NCI-H526 (cell line): Measurements from ENCODE around the gene CDIPT.
"Not testable (repeated sequence)": the region's sequence is repeated elsewhere in the genome, so short reads cannot be mapped to it uniquely, and the experiment has no call there.

ENCODE experiments used
- DNase-seq, 2 experiments: peaks; one replicate each; lab custom pipeline; 2025; lab: John Stamatoyannopoulos, UW

Gene CDIPT

GRCh38 chr16:29896841-29897240 lies 33.8 kb upstream of the CDIPT start:
- no peak for DNase-seq

GRCh38 chr16:29894352-29894751 lies 31.3 kb upstream of the CDIPT start:
- no peak for DNase-seq

- no peak for DNase-seq
Observed at GRCh38 chr16:29893553-29893952, 30.5 kb upstream of the CDIPT start.

GRCh38 chr16:29892458-29892813 lies 29.4 kb upstream of the CDIPT start:
- no peak for DNase-seq

DNA sequence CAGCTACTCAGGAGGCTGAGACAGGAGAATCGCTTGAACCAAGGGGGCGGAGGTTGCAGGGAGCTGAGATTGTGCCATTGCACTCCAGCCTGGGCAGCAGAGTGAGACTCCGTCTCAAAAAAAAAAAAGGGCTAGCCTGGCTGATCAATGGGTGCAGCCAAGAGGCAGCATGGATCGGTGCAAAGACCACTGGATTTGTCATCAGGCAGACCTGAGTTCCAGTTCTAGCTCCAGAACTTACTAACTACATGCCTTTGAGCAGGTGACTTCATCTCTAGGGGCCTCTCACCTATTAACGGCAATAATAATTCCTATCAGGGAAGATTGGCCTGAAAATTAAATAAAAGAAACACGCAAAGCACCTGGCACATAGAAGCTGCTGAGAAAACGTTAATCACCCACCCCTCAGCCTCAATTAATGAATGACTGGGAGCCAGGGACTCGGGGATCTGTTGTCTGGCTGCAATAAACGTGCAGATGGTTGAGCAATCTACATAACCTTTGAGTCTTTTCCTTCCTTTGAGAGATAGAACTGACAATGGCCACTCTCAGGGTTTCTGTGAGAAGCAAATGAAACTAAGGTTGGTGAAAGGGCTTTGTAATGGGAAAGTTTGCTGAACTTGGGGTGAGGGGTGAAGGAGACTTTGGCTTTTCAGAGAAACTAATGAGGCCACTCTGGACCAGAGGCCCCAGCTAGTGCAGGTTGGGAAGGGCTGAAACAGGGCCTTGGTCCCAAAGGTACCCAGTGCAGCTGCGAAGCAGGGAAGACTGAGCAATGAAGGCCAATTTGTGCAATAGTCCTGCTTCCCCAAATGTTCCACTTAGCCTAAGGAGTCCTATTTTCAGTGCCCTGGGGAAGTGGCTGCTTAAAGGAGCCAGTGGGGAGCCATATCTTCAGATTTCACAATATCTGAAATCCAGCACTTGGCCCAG lies 28.8 kb upstream of the CDIPT start:
- DNase-seq: no peak

DNA sequence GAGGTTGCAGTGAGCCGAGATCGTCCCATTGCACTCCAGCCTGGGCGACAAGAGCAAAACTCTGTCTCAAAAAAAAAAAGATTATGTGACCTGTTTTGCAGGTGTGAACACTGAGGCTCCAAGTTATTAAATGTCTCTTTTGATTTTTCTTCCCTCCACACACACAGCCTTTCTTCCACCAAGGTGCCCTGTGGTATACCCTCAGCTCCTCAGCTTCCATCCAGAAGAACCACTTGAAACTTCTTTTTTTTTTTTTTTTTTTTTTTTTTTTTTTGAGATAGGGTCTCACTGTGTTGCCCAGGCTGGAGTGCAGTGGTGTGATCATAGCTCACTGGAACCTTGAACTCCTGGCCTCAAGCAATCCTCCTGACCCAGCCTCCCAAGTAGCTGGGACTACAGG lies 26.3 kb upstream of the CDIPT start:
- not testable (repeated sequence) for DNase-seq

- no peak for DNase-seq
Observed at GRCh38 chr16:29883987-29884386, 21.0 kb upstream of the CDIPT start.

DNA sequence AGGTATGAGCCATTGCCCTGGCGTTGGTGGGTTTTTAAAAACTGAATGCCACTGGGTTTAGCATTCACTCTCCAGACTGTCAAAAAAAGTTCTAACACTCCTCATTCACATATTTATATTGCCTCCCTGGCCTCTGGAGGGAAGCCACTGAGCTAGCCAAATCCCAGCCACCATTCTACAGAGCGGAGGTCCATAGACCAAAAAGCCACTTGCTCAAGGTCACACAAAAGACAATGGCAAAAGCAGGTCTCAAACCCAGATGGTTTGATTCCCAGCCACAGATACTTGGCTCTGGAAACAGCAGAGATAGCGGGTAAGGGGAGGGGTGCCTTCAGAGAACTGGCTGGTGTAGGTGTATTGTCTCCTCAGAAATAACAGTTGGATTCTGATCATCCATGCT lies 18.0 kb upstream of the CDIPT start:
- no peak for DNase-seq

DNA sequence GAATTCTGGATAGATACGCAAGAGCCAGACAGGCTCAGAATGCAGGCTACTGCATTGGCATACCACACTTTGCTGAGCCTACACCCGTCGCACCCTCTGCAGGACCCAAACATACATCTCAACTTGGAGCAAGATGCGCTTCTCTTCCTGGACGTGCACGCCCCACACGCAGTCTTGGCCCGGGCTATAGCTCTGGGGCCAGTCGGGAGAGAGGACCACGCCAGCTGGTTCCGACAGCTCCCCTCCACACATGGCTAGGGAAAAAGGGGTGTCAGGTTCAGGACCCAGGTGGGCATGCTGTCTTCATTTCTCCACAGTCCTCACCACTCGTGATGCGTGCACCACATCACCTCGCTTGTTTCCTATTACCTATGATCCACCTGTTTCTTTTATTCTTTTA lies 15.1 kb upstream of the CDIPT start:
- no peak for DNase-seq

- peak; percentile 41 to 52 for DNase-seq
Observed at GRCh38 chr16:29877266-29877961, 14.4 kb upstream of the CDIPT start.

DNA sequence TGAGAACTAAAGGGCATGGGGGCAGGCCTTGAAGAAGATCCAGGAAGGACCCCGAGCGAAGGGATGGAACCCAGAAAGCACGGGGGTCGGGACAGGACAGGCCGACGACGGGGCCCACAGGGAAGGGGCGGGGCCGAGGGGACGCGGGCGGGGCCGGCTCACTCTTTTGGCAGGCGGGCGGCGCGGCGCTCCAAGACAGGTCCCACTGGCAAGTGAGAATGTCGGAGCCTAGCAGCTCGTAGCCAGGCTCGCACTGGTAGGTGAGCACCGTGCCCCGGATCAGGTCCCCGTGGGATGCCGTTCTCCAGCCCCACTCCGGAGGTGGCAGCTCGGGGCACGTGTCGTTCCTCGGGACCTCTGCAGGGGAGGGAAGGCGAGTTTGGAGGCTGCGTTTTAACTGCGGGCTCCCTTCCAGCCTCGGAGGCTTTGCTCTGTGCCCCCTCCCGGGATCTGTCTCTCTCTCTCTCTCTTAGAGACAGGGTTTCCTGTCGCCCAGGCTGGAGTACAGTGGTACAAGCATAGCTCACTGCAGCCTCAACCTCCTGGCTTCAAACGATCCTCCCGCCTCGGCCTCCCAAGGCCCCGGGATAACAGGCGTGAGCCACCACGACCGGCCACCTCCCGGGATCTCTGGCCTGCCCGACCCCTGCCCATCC lies 13.7 kb upstream of the CDIPT start:
- DNase-seq: no peak

- no peak for DNase-seq
Observed at GRCh38 chr16:29876217-29876593, 13.2 kb upstream of the CDIPT start.

DNA sequence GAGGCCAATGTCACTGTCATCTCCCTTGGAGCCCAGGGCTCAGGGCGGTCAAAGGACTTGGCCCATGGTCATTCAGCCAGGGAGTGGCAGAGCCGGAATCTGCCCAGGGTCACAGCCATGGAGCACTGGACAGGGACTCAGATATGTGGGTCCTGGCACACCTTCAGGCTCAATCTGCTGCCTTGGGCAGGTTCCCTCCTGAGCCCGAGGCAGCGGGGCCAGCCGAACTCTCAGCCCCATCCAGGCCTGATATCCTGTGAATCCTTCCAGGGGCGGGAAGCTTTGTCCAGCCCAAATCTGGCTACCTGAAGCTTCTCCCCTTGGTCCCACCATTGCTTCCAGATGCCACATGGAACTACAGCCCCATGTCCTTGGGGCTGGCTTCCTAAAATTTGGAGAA lies 12.2 kb upstream of the CDIPT start:
- no peak for DNase-seq

- DNase-seq: no peak
Observed at GRCh38 chr16:29873319-29873718, 10.3 kb upstream of the CDIPT start.

DNA sequence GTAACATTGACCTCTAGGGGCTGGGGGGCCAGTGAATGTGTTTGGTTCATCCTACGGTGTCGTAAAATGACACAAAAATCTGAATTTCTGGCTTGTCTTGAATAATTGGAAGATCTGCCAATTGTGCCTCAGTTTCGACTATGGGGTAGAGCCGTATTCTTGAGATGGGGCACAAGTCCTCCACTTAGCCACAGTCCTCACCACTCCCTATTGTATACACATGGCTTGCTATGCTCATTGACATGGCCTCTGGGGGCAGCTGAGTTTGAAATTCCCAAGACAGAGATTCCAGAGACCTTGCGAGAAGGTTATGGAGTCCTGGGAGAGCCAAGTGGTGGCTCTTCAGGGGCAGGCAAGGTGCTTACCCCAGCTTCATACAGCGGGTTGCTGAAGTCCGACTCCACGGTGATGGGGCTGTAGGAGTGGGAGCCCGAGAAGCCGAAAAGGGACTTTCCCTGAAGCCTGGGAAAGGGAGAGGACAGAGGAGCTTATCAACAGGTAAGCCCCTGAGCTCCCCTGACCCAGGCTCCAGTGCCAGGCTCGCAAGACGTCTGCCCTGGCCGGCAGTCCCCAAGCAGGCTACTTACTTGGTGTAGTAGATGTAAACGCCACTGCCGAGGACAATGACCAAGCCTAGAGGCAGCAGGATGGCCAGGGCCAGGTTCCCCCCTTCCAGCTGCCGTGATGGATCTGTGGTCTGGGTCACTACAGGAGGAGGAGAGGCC lies 9.0 kb upstream of the CDIPT start:
- DNase-seq: no peak

- DNase-seq: not testable (repeated sequence)
Observed at GRCh38 chr16:29869067-29869466, 6.0 kb upstream of the CDIPT start.

- DNase-seq: no peak
Observed at GRCh38 chr16:29868396-29869009, 5.5 kb upstream of the CDIPT start.

DNA sequence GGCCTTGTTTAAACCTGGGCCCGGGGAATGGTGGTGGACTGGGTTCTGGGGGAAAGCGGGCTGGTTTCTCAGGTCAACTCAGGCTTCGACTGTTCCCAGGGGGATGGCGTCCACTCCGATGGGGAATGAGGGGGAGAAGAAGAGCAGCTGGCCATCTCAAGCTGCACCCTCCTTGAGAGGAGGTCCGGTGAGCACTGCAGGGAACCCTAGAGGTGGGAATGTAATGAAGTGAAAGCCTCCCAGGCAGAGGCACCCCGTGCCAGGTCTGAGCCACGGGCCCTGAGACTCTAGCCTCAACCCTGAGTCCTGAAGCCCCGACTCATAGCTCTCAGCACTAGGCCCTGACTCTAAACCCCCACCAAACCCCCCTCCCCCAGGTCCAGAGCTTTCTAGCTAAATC lies 1.2 kb upstream of the CDIPT start:
- DNase-seq: no peak

- no peak for DNase-seq
Observed at GRCh38 chr16:29863669-29863984, 601 bp upstream of the CDIPT start.

DNA sequence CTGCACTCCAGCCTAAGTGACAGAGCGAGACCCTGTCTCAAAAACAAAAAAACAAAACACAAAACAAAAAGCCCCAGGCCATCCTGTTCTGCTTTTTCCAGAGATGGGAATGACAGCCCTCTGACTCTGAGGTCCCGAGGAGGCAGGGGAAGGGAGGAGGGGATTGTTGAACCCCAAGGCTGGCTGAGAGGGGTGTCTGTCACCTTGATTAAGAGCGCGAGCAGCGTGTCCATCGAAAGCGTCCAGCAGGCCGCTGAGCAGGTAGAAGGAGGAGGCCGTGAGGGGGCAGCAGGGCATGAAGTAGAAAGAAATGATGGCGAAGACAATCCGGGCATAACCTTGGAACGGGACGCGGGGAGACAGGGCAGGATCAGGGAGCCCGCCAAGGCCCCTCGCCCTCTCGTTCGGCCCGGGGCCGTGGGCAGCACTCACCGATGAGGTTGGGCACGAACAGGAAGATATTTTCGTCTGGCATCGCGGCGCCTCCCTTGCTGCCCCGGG lies 593 bp downstream of the CDIPT start:
- peak in 1 of 2 experiments; percentile 2 for DNase-seq

GRCh38 chr16:29860218-29860617 lies 2.8 kb downstream of the CDIPT start:
- DNase-seq: no peak

GRCh38 chr16:29858974-29859373 lies 4.1 kb downstream of the CDIPT start:
- DNase-seq: no peak
